Esophagus squamous epithelium (tissue), 5 donors: ENCODE data around the gene HS6ST2. TPM values are rescaled to one million over a fixed set of nuclear protein-coding genes. Genes with fewer than 3 reads are reported as not detected.

ENCODE experiments used
- DNase-seq: peaks from one replicate; lab custom pipeline; 2025; lab: John Stamatoyannopoulos, UW
- H3K27ac ChIP-seq, 4 donors: fragments of 200-600 bp; sonication (generic); one replicate each; pipeline ENCODE4 v1.5.1; 2016 to 2019; ENCODE audit warnings: mild to moderate bottlenecking in 1 of 4
- H3K27me3 ChIP-seq, 4 donors: fragments of 200-600 bp; sonication (generic); 1 replicate in 3 of 4; 2 replicates in 1 of 4; pipeline versions ENCODE4 v1.5.1 to v1.6.0; 2017 to 2021; ENCODE audit warnings: antibody characterized with exemption in 1 of 4
- H3K36me3 ChIP-seq, 3 donors: fragments of 200-600 bp; sonication (generic); one replicate each; pipeline ENCODE4 v1.5.1; 2016 to 2019
- H3K4me1 ChIP-seq, 3 donors: fragments of 200-600 bp; sonication (generic); one replicate each; pipeline ENCODE4 v1.5.1; 2017 to 2019
- H3K4me3 ChIP-seq, 4 donors: fragments of 200-600 bp; sonication (generic); 1 replicate in 3 of 4; 2 replicates in 1 of 4; pipeline ENCODE4 v1.5.1; 2016 to 2019; ENCODE audit warnings: mild to moderate bottlenecking in 2 of 4, moderate library complexity in 1 of 4
- H3K9me3 ChIP-seq, 3 donors: fragments of 200-600 bp; sonication (generic); one replicate each; pipeline ENCODE4 v1.5.1; 2016 to 2019
- POLR2A ChIP-seq, 4 donors: fragments of 450-650 bp; IDR thresholded peaks; one replicate each; pipeline ENCODE4 v1.6.1; 2017; ENCODE audit warnings: antibody characterized with exemption in 4 of 4, mild to moderate bottlenecking in 4 of 4, moderate library complexity in 3 of 4
- WGBS, 2 donors: methylation state at CpG; one replicate each; pipeline ENCODE4 v1.1.5; 2018; 5-methylcytosine and 5-hydroxymethylcytosine counted together
- intact Hi-C: fragments of 100-400 bp; cut with DNase I; formaldehyde crosslinking; loops from one replicate; pipeline ENCODE4 v1.15.0; 2022
- total RNA-seq, 4 donors: library from RNA; depleted of rRNA; stranded (reverse); fragments of >200 nt; gene quantifications; one replicate each; pipeline ENCODE4 v1.1.0, GENCODE V29; 2016
- TF ChIP-seq, protein P1 (sequence below), 6 experiments: fragments of 450-650 bp in 4 of 6; fragments of 200-600 bp in 2 of 6; sonication (generic) in 2 of 6; IDR thresholded peaks; one replicate each; pipeline ENCODE4 v1.5.1; 2016 to 2019; ENCODE audit warnings: antibody characterized with exemption in 6 of 6, mild to moderate bottlenecking in 4 of 6, moderate library complexity in 4 of 6
- donor health status: DM: yes; HTN: yes; CAD: no.

The HS6ST2 gene
- total RNA-seq, 4 donors from 2014 or later: 6.3 to 9.0 (median 7.1) TPM

DNA sequence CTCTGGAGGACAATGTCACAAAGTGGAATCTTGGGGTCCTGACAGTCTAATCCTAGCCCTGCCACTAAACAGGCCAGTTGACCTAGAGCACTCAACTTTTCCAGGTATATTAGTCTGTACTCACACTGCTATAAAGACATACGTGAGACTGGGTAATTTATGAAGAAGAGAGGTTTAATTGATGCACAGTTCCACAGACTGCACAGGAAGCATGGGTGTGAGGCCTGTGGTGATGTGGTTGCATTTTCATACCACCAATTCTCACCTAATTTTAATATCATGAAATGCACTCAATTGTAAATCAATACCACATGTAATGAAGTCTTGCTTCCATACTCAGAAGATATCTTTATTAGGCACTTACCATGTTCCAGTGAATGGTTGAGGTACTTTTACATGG is 192.0 kb downstream of the HS6ST2 start:
- Histone ChIP-seq H3K27ac (no peak overlapping the region), H3K36me3 (no peaks in the 10 kb centered on the region), H3K4me3 (no peak overlapping the region), H3K27me3 (no peaks in the 10 kb centered on the region), H3K4me1 (no peaks in the 10 kb centered on the region), H3K9me3 (no peaks in the 10 kb centered on the region)
- intact Hi-C loops: no loop called here
- TF ChIP-seq, protein P1, sequence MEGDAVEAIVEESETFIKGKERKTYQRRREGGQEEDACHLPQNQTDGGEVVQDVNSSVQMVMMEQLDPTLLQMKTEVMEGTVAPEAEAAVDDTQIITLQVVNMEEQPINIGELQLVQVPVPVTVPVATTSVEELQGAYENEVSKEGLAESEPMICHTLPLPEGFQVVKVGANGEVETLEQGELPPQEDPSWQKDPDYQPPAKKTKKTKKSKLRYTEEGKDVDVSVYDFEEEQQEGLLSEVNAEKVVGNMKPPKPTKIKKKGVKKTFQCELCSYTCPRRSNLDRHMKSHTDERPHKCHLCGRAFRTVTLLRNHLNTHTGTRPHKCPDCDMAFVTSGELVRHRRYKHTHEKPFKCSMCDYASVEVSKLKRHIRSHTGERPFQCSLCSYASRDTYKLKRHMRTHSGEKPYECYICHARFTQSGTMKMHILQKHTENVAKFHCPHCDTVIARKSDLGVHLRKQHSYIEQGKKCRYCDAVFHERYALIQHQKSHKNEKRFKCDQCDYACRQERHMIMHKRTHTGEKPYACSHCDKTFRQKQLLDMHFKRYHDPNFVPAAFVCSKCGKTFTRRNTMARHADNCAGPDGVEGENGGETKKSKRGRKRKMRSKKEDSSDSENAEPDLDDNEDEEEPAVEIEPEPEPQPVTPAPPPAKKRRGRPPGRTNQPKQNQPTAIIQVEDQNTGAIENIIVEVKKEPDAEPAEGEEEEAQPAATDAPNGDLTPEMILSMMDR (IDR thresholded peaks at IDR 0.05): no peak
- no peak for TF ChIP-seq POLR2A (IDR thresholded peaks at IDR 0.05)
- DNase-seq: no peak
- 53 to 100% methylated on average over 1 of the region's 1 CpG for WGBS, 2 donors

DNA sequence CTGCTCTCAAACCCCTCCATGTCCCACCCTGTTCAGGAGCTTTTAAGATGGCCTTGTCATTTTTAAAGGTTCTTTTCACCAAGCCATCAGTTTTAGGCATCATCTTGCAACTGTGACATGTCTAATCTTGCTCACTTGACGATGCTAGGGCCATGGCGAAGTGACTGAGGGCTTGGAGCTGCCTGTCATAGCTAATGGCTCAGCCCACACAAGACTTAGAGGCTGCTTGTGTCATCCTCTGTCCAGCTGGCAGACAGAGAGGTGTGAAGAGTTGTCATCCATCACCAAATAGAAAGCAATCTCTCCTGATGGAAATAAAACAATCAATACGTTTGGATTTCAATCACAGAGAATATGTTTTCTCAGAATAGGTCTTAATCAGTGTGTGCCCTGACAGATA is 194.9 kb downstream of the HS6ST2 start:
- H3K9me3 ChIP-seq: no peaks in the 10 kb centered on the region
- no peak for TF ChIP-seq POLR2A (IDR thresholded peaks at IDR 0.05)
- TF ChIP-seq, protein P1 (IDR thresholded peaks at IDR 0.05): no peak
- H3K4me1 ChIP-seq: no peaks in the 10 kb centered on the region
- no peaks in the 10 kb centered on the region for H3K36me3 ChIP-seq
- WGBS, 2 donors: 59 to 78% methylated on average over 1 to 3 of the region's 3 CpGs
- no peak for DNase-seq
- intact Hi-C loops: no loop called here
- H3K27me3 ChIP-seq: no peaks in the 10 kb centered on the region
- no peak overlapping the region for H3K27ac ChIP-seq
- no peak overlapping the region for H3K4me3 ChIP-seq

DNA sequence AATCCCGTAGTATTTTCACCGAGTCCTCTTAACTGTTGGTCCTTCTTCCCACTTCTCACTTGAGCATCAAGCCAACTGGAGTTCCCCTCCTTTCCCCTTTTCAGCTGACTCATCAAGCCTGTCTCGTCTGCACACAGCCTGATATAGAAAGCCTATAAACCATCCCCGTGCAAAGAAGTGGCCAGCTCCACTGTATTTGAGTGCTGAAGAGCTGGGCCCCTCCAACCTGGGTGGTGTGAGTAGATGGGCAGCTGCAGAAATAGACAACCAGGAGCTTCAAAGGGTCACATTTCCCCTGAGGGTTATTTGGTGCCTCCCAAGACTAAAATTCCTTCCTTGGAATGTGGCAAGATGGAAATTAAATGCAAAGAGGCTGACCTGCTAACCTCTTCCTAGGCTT is 199.7 kb downstream of the HS6ST2 start:
- no peak overlapping the region for H3K27ac ChIP-seq
- H3K36me3 ChIP-seq: no peaks in the 10 kb centered on the region
- no peaks in the 10 kb centered on the region for H3K9me3 ChIP-seq
- 35 to 59% methylated on average over 3 to 4 of the region's 4 CpGs for WGBS, 2 donors
- H3K4me3 ChIP-seq: no peak overlapping the region
- no peak for TF ChIP-seq POLR2A (IDR thresholded peaks at IDR 0.05)
- TF ChIP-seq, protein P1 (IDR thresholded peaks at IDR 0.05): no peak
- DNase-seq: no peak
- H3K27me3 ChIP-seq: no peaks in the 10 kb centered on the region
- H3K4me1 ChIP-seq: no peaks in the 10 kb centered on the region
- intact Hi-C loops: no loop called here

DNA sequence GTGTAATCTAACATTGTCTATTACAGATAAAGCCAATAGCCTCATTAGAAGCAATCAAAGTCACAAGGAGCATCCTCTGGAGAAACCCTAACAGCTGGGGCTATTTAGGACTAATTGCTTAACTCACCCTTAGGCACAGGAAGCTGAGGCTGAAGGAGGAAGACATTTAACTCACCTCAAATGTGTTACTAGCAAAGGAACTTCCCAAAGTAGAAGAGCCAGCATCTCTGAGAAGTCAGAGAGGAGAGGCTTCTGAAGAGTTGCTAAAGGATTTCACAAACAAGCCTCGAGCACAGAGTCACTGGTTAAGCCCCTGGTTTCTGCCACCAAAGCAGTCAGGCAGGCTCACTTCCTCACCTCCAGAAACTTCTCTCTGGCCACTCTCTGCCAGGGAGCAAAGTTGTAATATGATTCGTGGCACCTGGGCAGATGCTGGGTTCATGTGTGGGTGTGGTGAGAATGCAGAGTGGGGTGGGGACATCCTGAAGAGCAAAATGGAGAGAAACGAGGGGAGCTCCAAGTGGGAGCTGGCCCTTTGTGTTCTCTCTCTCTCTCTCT is 201.3 kb downstream of the HS6ST2 start:
- no peak overlapping the region for H3K27ac ChIP-seq
- DNase-seq: no peak
- H3K36me3 ChIP-seq: no peaks in the 10 kb centered on the region
- intact Hi-C loops: no loop called here
- no peak overlapping the region for H3K4me3 ChIP-seq
- TF ChIP-seq, protein P1 (IDR thresholded peaks at IDR 0.05): no peak
- no peaks in the 10 kb centered on the region for H3K27me3 ChIP-seq
- H3K9me3 ChIP-seq: no peaks in the 10 kb centered on the region
- no peaks in the 10 kb centered on the region for H3K4me1 ChIP-seq
- WGBS, 2 donors: 28 to 60% methylated on average over 3 of the region's 3 CpGs

DNA sequence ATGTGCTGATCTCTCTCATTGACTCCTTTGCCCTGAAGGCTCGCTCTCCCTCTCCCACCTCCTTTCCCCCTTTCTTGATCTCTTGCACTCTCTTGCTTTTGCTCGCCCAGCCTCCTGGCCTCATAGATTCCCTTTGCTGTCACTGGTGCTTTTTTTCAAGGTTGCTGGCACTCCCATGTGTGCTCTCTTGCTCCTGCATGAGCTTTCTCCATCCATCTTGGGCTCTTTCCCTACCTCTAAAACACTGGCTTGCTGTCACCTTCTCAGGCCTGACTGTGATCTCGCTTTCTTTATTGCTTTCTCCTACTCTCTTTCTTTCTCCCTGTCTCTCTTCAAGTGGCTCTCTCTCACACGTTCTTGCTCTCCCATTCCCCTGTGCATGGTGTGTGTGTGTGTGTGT is 202.0 kb downstream of the HS6ST2 start:
- Histone ChIP-seq H3K4me3 (no peak overlapping the region), H3K27me3 (no peaks in the 10 kb centered on the region), H3K9me3 (no peaks in the 10 kb centered on the region), H3K4me1 (no peaks in the 10 kb centered on the region), H3K27ac (no peak overlapping the region), H3K36me3 (no peaks in the 10 kb centered on the region)
- DNase-seq: no peak
- 67 to 85% methylated on average over 4 of the region's 4 CpGs for WGBS, 2 donors
- TF ChIP-seq, protein P1 (IDR thresholded peaks at IDR 0.05): no peak
- no peak for TF ChIP-seq POLR2A (IDR thresholded peaks at IDR 0.05)
- intact Hi-C loops: no loop called here
